DOHH2 (cell line): Measurements from ENCODE around the gene CMIP.

Experiments
- H3F3A ChIP-seq: fragments of 200-600 bp; sonication (generic), shearing (Covaris generic); 2 replicates; pipeline ENCODE4 v1.6.0; 2016; ENCODE audit warnings: antibody characterized with exemption, mild to moderate bottlenecking; ENCODE audit not compliant: control insufficient read depth, insufficient read depth
- H3K27ac ChIP-seq: fragments of 200-600 bp; sonication (generic); 2 replicates; pipeline ENCODE4 v1.5.1; 2014; ENCODE audit warnings: low read depth, mild to moderate bottlenecking, low read length, moderate library complexity
- H3K27me3 ChIP-seq: fragments of 200-600 bp; sonication (generic); 2 replicates; pipeline ENCODE4 v1.6.1; 2014; ENCODE audit warnings: mild to moderate bottlenecking, low read length, mixed read lengths; ENCODE audit not compliant: control insufficient read depth
- H3K36me3 ChIP-seq: fragments of 200-600 bp; sonication (generic); 2 replicates; pipeline ENCODE4 v1.6.1; 2014; ENCODE audit warnings: mild to moderate bottlenecking, low read length, moderate library complexity, mixed read lengths; ENCODE audit not compliant: control insufficient read depth
- H3K4me1 ChIP-seq: fragments of 200-600 bp; sonication (generic); 2 replicates; pipeline ENCODE4 v1.6.1; 2014; ENCODE audit warnings: mild to moderate bottlenecking, low read length, mixed read lengths; ENCODE audit not compliant: control insufficient read depth
- H3K4me2 ChIP-seq: fragments of 200-600 bp; sonication (generic); 2 replicates; pipeline ENCODE4 v1.6.0; 2014; ENCODE audit warnings: mild to moderate bottlenecking, low read length, moderate library complexity
- H3K4me3 ChIP-seq: fragments of 200-600 bp; sonication (generic); 2 replicates; pipeline ENCODE4 v1.5.1; 2014; ENCODE audit warnings: mild to moderate bottlenecking, low read length, mixed read lengths
- H3K79me2 ChIP-seq: fragments of 200-600 bp; sonication (generic); 2 replicates; pipeline ENCODE4 v1.6.1; 2014; ENCODE audit warnings: mild to moderate bottlenecking, low read length, mixed read lengths; ENCODE audit not compliant: control insufficient read depth
- H3K9me2 ChIP-seq: fragments of 200-600 bp; sonication (generic); replicated peaks from 2 replicates; pipeline ENCODE4 v1.6.1; 2014; ENCODE audit warnings: mild to moderate bottlenecking, low read length, mixed read lengths; ENCODE audit not compliant: control insufficient read depth
- H3K9me3 ChIP-seq: fragments of 200-600 bp; sonication (generic); 2 replicates; pipeline ENCODE4 v1.6.1; 2014; ENCODE audit warnings: antibody characterized with exemption, low read length, mixed read lengths; ENCODE audit not compliant: control insufficient read depth, insufficient read depth
- H4K20me1 ChIP-seq: fragments of 200-600 bp; sonication (generic); 2 replicates; pipeline ENCODE4 v1.6.0; 2014; ENCODE audit warnings: low read depth, mild to moderate bottlenecking, antibody characterized with exemption, low read length, moderate library complexity; ENCODE audit not compliant: control insufficient read depth, insufficient read depth
- EZH2phosphoT487 ChIP-seq: fragments of 200-600 bp; sonication (generic); IDR thresholded peaks from 2 replicates; pipeline ENCODE4 v1.6.1; 2017; ENCODE audit warnings: borderline replicate concordance, mild to moderate bottlenecking, antibody characterized with exemption, low read length, moderate library complexity, mixed read lengths
- TF ChIP-seq, protein P1 (sequence below): fragments of 200-600 bp; sonication (generic); IDR thresholded peaks from one replicate; pipeline ENCODE4 v1.5.1; 2014; ENCODE audit warnings: antibody characterized with exemption, mild to moderate bottlenecking, low read depth, low read length; ENCODE audit not compliant: poor library complexity, severe bottlenecking

CMIP gene

DNA sequence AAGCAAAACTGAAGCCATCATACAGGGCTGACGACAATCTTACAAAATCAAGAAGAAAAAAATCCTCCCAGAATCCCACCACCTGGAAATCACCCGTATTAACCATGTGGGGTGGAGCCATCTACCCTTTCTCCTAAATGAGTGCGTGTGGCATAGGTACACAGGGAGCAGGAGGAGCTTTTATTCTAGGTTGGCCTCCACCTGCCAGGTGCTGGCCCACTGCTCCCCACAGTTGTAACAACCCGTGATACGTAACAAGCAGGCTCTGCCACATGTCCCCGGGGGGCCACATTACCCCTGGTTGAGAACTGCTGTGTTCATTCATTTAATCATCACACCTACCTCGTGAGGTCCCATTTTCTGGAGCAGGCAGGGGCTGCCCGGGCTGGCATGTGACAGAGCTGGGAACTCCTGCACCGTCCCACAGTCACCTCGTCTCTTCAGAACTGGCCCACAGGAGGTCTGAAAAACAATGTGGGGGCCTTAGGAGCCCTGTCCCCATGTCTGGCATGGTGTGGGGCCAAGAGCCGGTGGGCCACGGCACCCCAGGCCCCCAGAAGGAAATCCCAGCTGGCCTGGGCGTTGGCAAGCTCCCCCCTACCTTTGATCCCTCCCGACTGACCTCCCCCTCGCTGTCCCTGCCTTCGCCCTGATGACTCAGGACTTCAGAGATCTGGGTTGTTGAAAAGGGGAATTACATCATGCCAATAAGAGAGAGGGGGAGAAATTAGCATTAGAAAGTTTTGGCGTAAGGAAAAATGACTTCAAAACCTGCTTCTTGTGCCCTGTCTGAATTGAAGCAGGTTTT lies 12.9 kb downstream of the CMIP start:
- no peaks in the 10 kb centered on the region for H3K36me3 ChIP-seq
- H3K9me3 ChIP-seq: no peaks in the 10 kb centered on the region
- H3K4me2 ChIP-seq: no peak overlapping the region
- TF ChIP-seq EZH2phosphoT487: no peak
- TF ChIP-seq, protein P1, sequence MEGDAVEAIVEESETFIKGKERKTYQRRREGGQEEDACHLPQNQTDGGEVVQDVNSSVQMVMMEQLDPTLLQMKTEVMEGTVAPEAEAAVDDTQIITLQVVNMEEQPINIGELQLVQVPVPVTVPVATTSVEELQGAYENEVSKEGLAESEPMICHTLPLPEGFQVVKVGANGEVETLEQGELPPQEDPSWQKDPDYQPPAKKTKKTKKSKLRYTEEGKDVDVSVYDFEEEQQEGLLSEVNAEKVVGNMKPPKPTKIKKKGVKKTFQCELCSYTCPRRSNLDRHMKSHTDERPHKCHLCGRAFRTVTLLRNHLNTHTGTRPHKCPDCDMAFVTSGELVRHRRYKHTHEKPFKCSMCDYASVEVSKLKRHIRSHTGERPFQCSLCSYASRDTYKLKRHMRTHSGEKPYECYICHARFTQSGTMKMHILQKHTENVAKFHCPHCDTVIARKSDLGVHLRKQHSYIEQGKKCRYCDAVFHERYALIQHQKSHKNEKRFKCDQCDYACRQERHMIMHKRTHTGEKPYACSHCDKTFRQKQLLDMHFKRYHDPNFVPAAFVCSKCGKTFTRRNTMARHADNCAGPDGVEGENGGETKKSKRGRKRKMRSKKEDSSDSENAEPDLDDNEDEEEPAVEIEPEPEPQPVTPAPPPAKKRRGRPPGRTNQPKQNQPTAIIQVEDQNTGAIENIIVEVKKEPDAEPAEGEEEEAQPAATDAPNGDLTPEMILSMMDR: no peak
- no peaks in the 10 kb centered on the region for H3F3A ChIP-seq
- no peak overlapping the region for H3K4me3 ChIP-seq
- H3K9me2 ChIP-seq: no peaks in the 10 kb centered on the region
- H3K27me3 ChIP-seq: no peaks in the 10 kb centered on the region
- no peaks in the 10 kb centered on the region for H3K4me1 ChIP-seq
- peaks cover 13% of the 10 kb centered on the region; the same call in 1 of the 2 replicates for H4K20me1 ChIP-seq
- H3K79me2 ChIP-seq: peaks cover 79% of the 10 kb centered on the region
- no peak overlapping the region for H3K27ac ChIP-seq

DNA sequence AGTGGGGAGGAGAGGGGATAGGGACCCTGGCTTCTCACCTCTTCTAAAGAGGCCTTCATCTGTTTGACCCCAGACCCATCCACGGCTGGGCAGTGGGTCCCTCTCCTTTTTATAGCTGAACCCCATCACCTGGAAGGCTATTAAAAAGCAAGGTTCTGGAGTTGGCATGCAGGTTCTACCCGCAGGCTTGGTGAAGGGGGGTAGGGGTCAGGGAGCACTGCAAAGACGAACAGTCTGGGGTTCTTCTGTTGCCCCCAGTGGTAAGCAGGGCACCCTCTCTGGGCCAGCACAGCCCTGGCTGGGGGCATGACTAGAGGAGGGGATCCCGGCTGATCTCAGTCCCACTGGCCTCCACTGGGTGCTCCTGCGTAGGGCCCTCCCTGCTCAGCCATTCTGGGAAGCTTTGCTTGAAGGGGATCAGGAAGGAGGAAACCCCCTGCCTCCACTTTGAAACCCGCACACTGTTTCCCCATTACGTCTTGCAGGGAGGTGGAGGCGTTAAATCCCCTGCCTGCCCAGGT lies 13.6 kb downstream of the CMIP start:
- no peaks in the 10 kb centered on the region for H3K27me3 ChIP-seq
- H3K79me2 ChIP-seq: peaks cover 79% of the 10 kb centered on the region
- H3K9me3 ChIP-seq: no peaks in the 10 kb centered on the region
- peaks cover 11% of the 10 kb centered on the region for H4K20me1 ChIP-seq
- TF ChIP-seq, protein P1: no peak
- H3F3A ChIP-seq: no peaks in the 10 kb centered on the region
- H3K36me3 ChIP-seq: no peaks in the 10 kb centered on the region
- no peaks in the 10 kb centered on the region for H3K9me2 ChIP-seq
- no peak overlapping the region for H3K4me3 ChIP-seq
- no peak overlapping the region for H3K4me2 ChIP-seq
- no peaks in the 10 kb centered on the region for H3K4me1 ChIP-seq
- no peak overlapping the region for H3K27ac ChIP-seq

DNA sequence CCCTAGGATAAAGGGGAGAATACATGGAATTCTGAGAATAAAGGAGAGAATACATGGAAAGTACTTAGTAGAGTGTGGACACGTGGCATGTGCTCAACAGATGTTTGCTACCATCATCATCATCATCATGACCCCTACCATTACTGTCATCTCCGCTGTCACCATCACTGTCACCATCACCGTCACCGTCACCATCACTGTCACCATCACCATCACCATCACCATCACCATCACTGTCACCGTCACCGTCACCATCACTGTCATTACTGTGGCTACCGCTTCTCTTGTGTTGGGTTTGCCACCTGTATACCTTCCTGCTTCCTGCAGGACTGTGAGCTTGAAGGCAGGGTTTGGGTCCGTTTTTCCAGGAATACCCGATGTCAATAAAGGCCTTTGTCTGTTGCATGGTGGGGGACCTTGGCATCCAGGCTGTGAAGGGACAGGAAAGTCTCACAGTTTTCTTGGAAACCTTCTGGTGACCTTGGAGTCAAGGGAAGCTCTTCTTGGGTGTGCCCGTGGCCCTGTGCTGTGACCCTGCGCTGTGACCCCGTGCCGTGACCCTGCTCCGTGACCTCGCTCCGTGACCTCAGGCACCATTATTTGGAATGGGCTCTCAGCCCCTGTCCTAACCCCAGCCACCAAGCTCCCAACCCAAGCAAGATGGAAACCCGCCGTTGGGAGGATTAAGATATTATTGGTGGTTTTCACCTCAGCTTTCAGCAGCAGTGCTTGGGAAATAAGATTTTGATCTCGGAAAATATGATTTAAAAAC lies 14.4 kb downstream of the CMIP start:
- Histone ChIP-seq H3K4me2 (no peak overlapping the region), H3K79me2 (peaks cover 79% of the 10 kb centered on the region), H3F3A (no peaks in the 10 kb centered on the region), H3K4me1 (no peaks in the 10 kb centered on the region), H3K27ac (no peak overlapping the region), H3K9me3 (no peaks in the 10 kb centered on the region), H3K4me3 (no peak overlapping the region), H3K36me3 (no peaks in the 10 kb centered on the region), H4K20me1 (peaks cover 11% of the 10 kb centered on the region), H3K27me3 (no peaks in the 10 kb centered on the region), H3K9me2 (no peaks in the 10 kb centered on the region)
- no peak for TF ChIP-seq EZH2phosphoT487
- TF ChIP-seq, protein P1: no peak
